Subcutaneous abdominal adipose tissue (tissue), 5 donors: Measurements from ENCODE around the gene CHD2.

Experiments used
- H3K27ac ChIP-seq: one replicate; pipeline ENCODE4 v1.7.0; 2013; ENCODE audit warnings: low read depth, mild to moderate bottlenecking, inconsistent platforms, low read length, moderate library complexity
- H3K27me3 ChIP-seq, 5 donors: one replicate each; pipeline ENCODE4 v1.7.0; 2013; ENCODE audit warnings: low read length in 5 of 5, inconsistent platforms in 1 of 5; ENCODE audit not compliant: control insufficient read depth in 5 of 5, insufficient read depth in 4 of 5
- H3K36me3 ChIP-seq, 5 donors: one replicate each; pipeline ENCODE4 v1.7.0; 2013; ENCODE audit warnings: low read length in 5 of 5; ENCODE audit not compliant: control insufficient read depth in 5 of 5, insufficient read depth in 5 of 5
- H3K4me1 ChIP-seq, 5 donors: one replicate each; pipeline ENCODE4 v1.7.0; 2013; ENCODE audit warnings: low read length in 5 of 5, mild to moderate bottlenecking in 3 of 5, moderate library complexity in 1 of 5; ENCODE audit not compliant: control insufficient read depth in 5 of 5, insufficient read depth in 5 of 5
- H3K4me3 ChIP-seq, 5 donors: one replicate each; pipeline ENCODE4 v1.7.0; 2013; ENCODE audit warnings: low read length in 5 of 5, low read depth in 1 of 5
- H3K9ac ChIP-seq, 5 donors: one replicate each; pipeline ENCODE4 v1.7.0; 2013; ENCODE audit warnings: low read length in 5 of 5, mild to moderate bottlenecking in 4 of 5, moderate library complexity in 3 of 5
- H3K9me3 ChIP-seq, 5 donors: one replicate each; pipeline ENCODE4 v1.7.0; 2013; ENCODE audit warnings: low read length in 5 of 5; ENCODE audit not compliant: control insufficient read depth in 5 of 5
- donor health status: healthy.
- donor health status: healthy.
- donor health status: healthy.
- donor health status: healthy.
- donor health status: healthy.

CHD2 gene

GRCh38 chr15:93073465-93073952 is 173.4 kb downstream of the CHD2 start:
- Histone ChIP-seq H3K27me3 (peaks cover 0 to 6% (median 0%) of the 10 kb centered on the region in 5 donors), H3K4me3 (peak overlapping the region in 4 of 5 donors; percentile 42 to 83 (median 60)), H3K9ac (peak overlapping the region in 1 of 5 donors; percentile 56), H3K27ac (no peak overlapping the region), H3K9me3 (no peaks in the 10 kb centered on the region), H3K36me3 (no peaks in the 10 kb centered on the region), H3K4me1 (peaks cover 2 to 50% (median 41%) of the 10 kb centered on the region in 5 donors)

GRCh38 chr15:93074599-93074998 is 174.5 kb downstream of the CHD2 start:
- Histone ChIP-seq H3K27ac (no peak overlapping the region), H3K9me3 (no peaks in the 10 kb centered on the region), H3K4me1 (peaks cover 2 to 46% (median 40%) of the 10 kb centered on the region in 5 donors), H3K9ac (no peak overlapping the region), H3K36me3 (no peaks in the 10 kb centered on the region), H3K4me3 (no peak overlapping the region), H3K27me3 (peaks cover 0 to 6% (median 0%) of the 10 kb centered on the region in 5 donors)

GRCh38 chr15:93076217-93076616 is 176.1 kb downstream of the CHD2 start:
- no peaks in the 10 kb centered on the region for H3K36me3 ChIP-seq
- peaks cover 2 to 33% (median 26%) of the 10 kb centered on the region in 5 donors for H3K4me1 ChIP-seq
- peaks cover 0 to 6% (median 0%) of the 10 kb centered on the region in 5 donors for H3K27me3 ChIP-seq
- no peak overlapping the region for H3K4me3 ChIP-seq
- no peak overlapping the region for H3K9ac ChIP-seq
- no peaks in the 10 kb centered on the region for H3K9me3 ChIP-seq
- H3K27ac ChIP-seq, result no peak overlapping the region

GRCh38 chr15:93076875-93077274 is 176.8 kb downstream of the CHD2 start:
- Histone ChIP-seq H3K27me3 (peaks cover 0 to 6% (median 0%) of the 10 kb centered on the region in 5 donors), H3K4me1 (peaks cover 2 to 26% (median 22%) of the 10 kb centered on the region in 5 donors), H3K4me3 (no peak overlapping the region), H3K9ac (no peak overlapping the region), H3K27ac (no peak overlapping the region), H3K36me3 (no peaks in the 10 kb centered on the region), H3K9me3 (no peaks in the 10 kb centered on the region)
